H9 (cell line): ENCODE results near the gene ZNRF3. TPM values are rescaled to one million over a fixed set of nuclear protein-coding genes. Genes with fewer than 3 reads are reported as not detected.

Source experiments
- DNase-seq: peaks from one replicate; pipeline ENCODE4 v3.0.0-alpha.2; 2017
- H2AFZ ChIP-seq: one replicate; pipeline ENCODE4 v1.6.1; 2013; ENCODE audit warnings: mild to moderate bottlenecking, low read length, control low read depth, moderate library complexity
- H2AK5ac ChIP-seq: 2 replicates; pipeline ENCODE4 v1.6.1; 2013; ENCODE audit warnings: low read length, control low read depth, mixed read lengths; ENCODE audit not compliant: insufficient read length
- H2BK120ac ChIP-seq: one replicate; pipeline ENCODE4 v1.6.1; 2013; ENCODE audit warnings: low read depth, mild to moderate bottlenecking, low read length, control low read depth, inconsistent platforms; ENCODE audit not compliant: poor library complexity, severe bottlenecking
- H2BK12ac ChIP-seq: 2 replicates; pipeline ENCODE4 v1.6.1; 2013; ENCODE audit warnings: low read length, control low read depth, mixed read lengths, low read depth; ENCODE audit not compliant: insufficient read length
- H2BK15ac ChIP-seq: 2 replicates; pipeline ENCODE4 v1.6.1; 2013; ENCODE audit warnings: low read depth, low read length, control low read depth
- H2BK20ac ChIP-seq: one replicate; pipeline ENCODE4 v1.6.1; 2013; ENCODE audit warnings: low read depth, mild to moderate bottlenecking, low read length, control low read depth, inconsistent platforms; ENCODE audit not compliant: poor library complexity, severe bottlenecking
- H2BK5ac ChIP-seq: 2 replicates; pipeline ENCODE4 v1.6.1; 2013; ENCODE audit warnings: low read length, control low read depth, mixed read lengths; ENCODE audit not compliant: insufficient read length
- H3K14ac ChIP-seq: 2 replicates; pipeline ENCODE4 v1.6.1; 2013; ENCODE audit warnings: low read length, control low read depth; ENCODE audit not compliant: insufficient read depth
- H3K18ac ChIP-seq: 2 replicates; pipeline ENCODE4 v1.6.1; 2013; ENCODE audit warnings: low read depth, mild to moderate bottlenecking, mixed read lengths, low read length, control low read depth; ENCODE audit not compliant: insufficient read length
- H3K23ac ChIP-seq: 2 replicates; pipeline ENCODE4 v1.6.1; 2013; ENCODE audit warnings: low read length, control low read depth, mixed read lengths, low read depth; ENCODE audit not compliant: insufficient read length
- H3K23me2 ChIP-seq: 2 replicates; pipeline ENCODE4 v1.6.1; 2013; ENCODE audit warnings: low read depth, mild to moderate bottlenecking, mixed read lengths, low read length, control low read depth; ENCODE audit not compliant: insufficient read length, poor library complexity, severe bottlenecking
- H3K27ac ChIP-seq: 2 replicates; pipeline ENCODE4 v1.5.1; 2013; ENCODE audit warnings: low read length, control low read depth, mixed read lengths, low read depth; ENCODE audit not compliant: insufficient read length
- H3K27me3 ChIP-seq: 2 replicates; pipeline ENCODE4 v1.6.1; 2013; ENCODE audit warnings: low read length, control low read depth, inconsistent platforms; ENCODE audit not compliant: insufficient read depth
- H3K4ac ChIP-seq: 2 replicates; pipeline ENCODE4 v1.6.1; 2013; ENCODE audit warnings: low read depth, mild to moderate bottlenecking, control low read depth, inconsistent platforms, low read length, moderate library complexity
- H3K4me1 ChIP-seq: 2 replicates; pipeline ENCODE4 v1.6.1; 2013; ENCODE audit warnings: low read length, control low read depth, inconsistent platforms; ENCODE audit not compliant: insufficient read depth
- H3K4me2 ChIP-seq: 2 replicates; pipeline ENCODE4 v1.6.1; 2013; ENCODE audit warnings: low read length, control low read depth, mixed read lengths; ENCODE audit not compliant: insufficient read length, insufficient read depth
- H3K56ac ChIP-seq: 2 replicates; pipeline ENCODE4 v1.6.1; 2013; ENCODE audit warnings: low read depth, mild to moderate bottlenecking, mixed read lengths, low read length, control low read depth; ENCODE audit not compliant: insufficient read length
- H3K79me1 ChIP-seq: 2 replicates; pipeline ENCODE4 v1.6.1; 2013; ENCODE audit warnings: low read depth, mild to moderate bottlenecking, moderate library complexity, low read length, control low read depth, inconsistent platforms; ENCODE audit not compliant: insufficient read depth, poor library complexity, severe bottlenecking
- H3K79me2 ChIP-seq: 2 replicates; pipeline ENCODE4 v1.6.1; 2013; ENCODE audit warnings: low read length, control low read depth, inconsistent platforms; ENCODE audit not compliant: insufficient read depth
- H3K9ac ChIP-seq: 2 replicates; pipeline ENCODE4 v1.6.1; 2013; ENCODE audit warnings: low read length, control low read depth, mixed read lengths; ENCODE audit not compliant: insufficient read length; ENCODE audit errors: extremely low read depth
- H3K9me3 ChIP-seq: one replicate; pipeline ENCODE4 v1.6.1; 2013; ENCODE audit warnings: low read depth, low read length, inconsistent platforms; ENCODE audit not compliant: control insufficient read depth
- H3T11ph ChIP-seq: one replicate; pipeline ENCODE4 v1.6.1; 2013; ENCODE audit warnings: mild to moderate bottlenecking, low read length, control low read depth, inconsistent platforms
- H4K20me1 ChIP-seq: one replicate; pipeline ENCODE4 v1.6.1; 2013; ENCODE audit not compliant: control insufficient read depth, insufficient read length, insufficient read depth
- H4K5ac ChIP-seq: 2 replicates; pipeline ENCODE4 v1.6.1; 2013; ENCODE audit warnings: low read depth, mild to moderate bottlenecking, mixed read lengths, low read length, control low read depth; ENCODE audit not compliant: insufficient read length
- H4K8ac ChIP-seq: replicated peaks from 2 replicates; pipeline ENCODE4 v1.6.1; 2013; ENCODE audit warnings: low read length, control low read depth, mixed read lengths, low read depth; ENCODE audit not compliant: insufficient read length
- H4K91ac ChIP-seq: 2 replicates; pipeline ENCODE4 v1.6.1; 2013; ENCODE audit warnings: low read depth, mild to moderate bottlenecking, moderate library complexity, mixed read lengths, low read length, control low read depth; ENCODE audit not compliant: insufficient read length
- H3K27ac Mint-ChIP-seq, 3 experiments: 2 replicates in 2 of 3; 3 replicates in 1 of 3; pipeline ENCODE4 v1.8.0; 2020 to 2021; ENCODE audit warnings: mixed read lengths in 3 of 3, mild to moderate bottlenecking in 1 of 3, moderate library complexity in 1 of 3
- H3K27me3 Mint-ChIP-seq: 2 replicates; pipeline ENCODE4 v1.8.0; 2021; ENCODE audit warnings: low read depth, mild to moderate bottlenecking, moderate library complexity, mixed read lengths
- H3K36me3 Mint-ChIP-seq, 3 experiments: 2 replicates in 2 of 3; 3 replicates in 1 of 3; pipeline ENCODE4 v1.8.0; 2020 to 2021; ENCODE audit warnings: low read depth in 3 of 3, mixed read lengths in 3 of 3; ENCODE audit not compliant: insufficient read depth in 1 of 3
- H3K4me1 Mint-ChIP-seq, 2 experiments: 2 replicates each; pipeline ENCODE4 v1.8.0; 2020; ENCODE audit warnings: mixed read lengths in 2 of 2
- H3K4me3 Mint-ChIP-seq, 2 experiments: 2 replicates in 1 of 2; 3 replicates in 1 of 2; pipeline ENCODE4 v1.8.0; 2020 to 2021; ENCODE audit warnings: mild to moderate bottlenecking in 2 of 2, mixed read lengths in 2 of 2, moderate library complexity in 1 of 2
- H3K9me3 Mint-ChIP-seq, 2 experiments: 2 replicates in 1 of 2; 3 replicates in 1 of 2; pipeline ENCODE4 v1.8.0; 2020; ENCODE audit warnings: mild to moderate bottlenecking in 2 of 2, mixed read lengths in 2 of 2, moderate library complexity in 1 of 2
- WGBS: extraction: QIAGEN DNeasy Blood & Tissue Kit; methylation state at CpG from one replicate; pipeline ENCODE4 v1.1.7; 2013; ENCODE audit warnings: missing lambda C conversion rate, low lambda C conversion rate, mixed read lengths; ENCODE audit not compliant: insufficient read length; ENCODE audit errors: extremely low coverage; 5-methylcytosine and 5-hydroxymethylcytosine counted together
- total RNA-seq: library from RNA; stranded (reverse); gene quantifications from 2 replicates; pipeline ENCODE4 v1.2.1, GENCODE V29; 2021
- TF ChIP-seq, protein P1 (sequence below): fragments of 200-600 bp; sonication (generic); conservative IDR thresholded peaks from 3 replicates; pipeline ENCODE4 v1.8.0; 2021; ENCODE audit warnings: antibody characterized with exemption, mild to moderate bottlenecking

Gene ZNRF3
- total RNA-seq, 1 experiment from 2014 or later: 20.6 TPM

DNA sequence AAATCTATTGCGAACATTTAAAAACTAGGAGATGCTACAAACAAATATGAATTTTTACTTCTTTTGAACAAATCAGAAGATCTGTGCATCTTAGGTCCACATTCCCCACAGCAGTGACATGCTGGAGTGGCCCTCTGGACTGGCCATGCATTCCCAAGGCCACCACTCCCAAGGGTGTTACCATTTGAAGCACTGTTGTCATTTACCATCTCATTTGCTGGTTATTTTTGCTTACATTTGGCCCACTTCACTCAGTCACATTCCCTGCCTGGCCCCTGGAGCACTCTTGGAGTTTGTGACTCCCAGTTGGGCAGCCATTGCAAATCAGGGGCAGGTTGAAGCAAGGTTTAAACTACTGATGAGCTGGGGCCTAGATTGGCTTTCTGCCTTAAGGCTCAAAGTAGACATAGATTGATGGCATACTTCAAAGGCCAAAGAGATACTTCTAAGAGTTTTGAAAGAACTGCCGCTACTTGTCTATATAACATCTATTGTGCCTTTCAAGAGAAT lies 8.5 kb upstream of the ZNRF3 start:
- Histone ChIP-seq H3K4ac (no peak overlapping the region), H3K4me1 (no peaks in the 10 kb centered on the region), H3K4me2 (no peak overlapping the region), H2BK5ac (no peak overlapping the region), H4K91ac (no peak overlapping the region), H3K79me1 (no peaks in the 10 kb centered on the region), H2AFZ (no peak overlapping the region), H3K14ac (no peak overlapping the region; the same call in 1 of the 2 replicates), H3K56ac (no peak overlapping the region), H3K23me2 (no peaks in the 10 kb centered on the region), H3K27ac (no peak overlapping the region), H3K23ac (no peak overlapping the region), H2AK5ac (no peak overlapping the region), H3K9ac (no peak overlapping the region), H4K5ac (no peak overlapping the region), H3T11ph (no peak overlapping the region), H2BK12ac (no peak overlapping the region), H3K79me2 (no peaks in the 10 kb centered on the region), H4K20me1 (no peaks in the 10 kb centered on the region), H2BK120ac (no peak overlapping the region), H4K8ac (no peak overlapping the region), H2BK20ac (no peak overlapping the region), H3K9me3 (no peaks in the 10 kb centered on the region), H3K18ac (no peak overlapping the region), H3K27me3 (no peaks in the 10 kb centered on the region), H2BK15ac (no peak overlapping the region)
- no peak for DNase-seq
- Mint-ChIP-seq H3K27ac (no peak overlapping the region; a peak in 1 of 7 replicates), H3K36me3 (no peaks in the 10 kb centered on the region), H3K27me3 (no peaks in the 10 kb centered on the region), H3K9me3 (peaks cover 0 to under 1% of the 10 kb centered on the region in 2 experiments; a peak in 2 of 5 replicates), H3K4me3 (no peak overlapping the region), H3K4me1 (peaks cover 6 to 7% of the 10 kb centered on the region in 2 experiments)
- TF ChIP-seq, protein P1, sequence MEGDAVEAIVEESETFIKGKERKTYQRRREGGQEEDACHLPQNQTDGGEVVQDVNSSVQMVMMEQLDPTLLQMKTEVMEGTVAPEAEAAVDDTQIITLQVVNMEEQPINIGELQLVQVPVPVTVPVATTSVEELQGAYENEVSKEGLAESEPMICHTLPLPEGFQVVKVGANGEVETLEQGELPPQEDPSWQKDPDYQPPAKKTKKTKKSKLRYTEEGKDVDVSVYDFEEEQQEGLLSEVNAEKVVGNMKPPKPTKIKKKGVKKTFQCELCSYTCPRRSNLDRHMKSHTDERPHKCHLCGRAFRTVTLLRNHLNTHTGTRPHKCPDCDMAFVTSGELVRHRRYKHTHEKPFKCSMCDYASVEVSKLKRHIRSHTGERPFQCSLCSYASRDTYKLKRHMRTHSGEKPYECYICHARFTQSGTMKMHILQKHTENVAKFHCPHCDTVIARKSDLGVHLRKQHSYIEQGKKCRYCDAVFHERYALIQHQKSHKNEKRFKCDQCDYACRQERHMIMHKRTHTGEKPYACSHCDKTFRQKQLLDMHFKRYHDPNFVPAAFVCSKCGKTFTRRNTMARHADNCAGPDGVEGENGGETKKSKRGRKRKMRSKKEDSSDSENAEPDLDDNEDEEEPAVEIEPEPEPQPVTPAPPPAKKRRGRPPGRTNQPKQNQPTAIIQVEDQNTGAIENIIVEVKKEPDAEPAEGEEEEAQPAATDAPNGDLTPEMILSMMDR: no peak
- whole genome bisulfite sequencing: no CpG with 5 or more reads among the region's 2 CpGs
